CD4-positive, alpha-beta T cell treated with Interleukin-10 for 1 hour (primary cell): ENCODE data around the gene NFIX.

Source experiments
- DNase-seq: peaks from one replicate; pipeline ENCODE4 v3.0.0-alpha.2; 2020

Gene NFIX

DNA sequence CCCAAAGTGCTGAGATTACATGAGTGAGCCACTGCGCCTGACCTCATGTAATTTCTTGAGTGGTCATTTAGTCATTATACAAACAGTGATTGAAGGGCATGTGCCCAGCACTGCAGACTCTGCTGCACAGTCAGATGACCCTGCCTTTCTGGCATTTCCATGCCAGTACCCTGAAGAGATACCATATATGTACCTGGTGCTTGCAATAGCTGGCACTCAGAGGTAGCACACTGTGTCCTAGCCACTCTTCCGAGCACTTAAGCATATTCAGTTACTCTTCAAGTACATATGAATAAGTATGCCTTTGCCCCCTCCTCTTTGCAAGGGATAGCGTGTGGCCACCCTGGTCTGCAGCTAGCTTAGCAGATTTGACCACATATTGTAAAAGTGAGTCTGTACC lies 139.4 kb downstream of the NFIX start:
- DNase-seq = no peak

- no peak for DNase-seq
Measured at GRCh38 chr19:13135068-13136062, 140.1 kb downstream of the NFIX start.

DNA sequence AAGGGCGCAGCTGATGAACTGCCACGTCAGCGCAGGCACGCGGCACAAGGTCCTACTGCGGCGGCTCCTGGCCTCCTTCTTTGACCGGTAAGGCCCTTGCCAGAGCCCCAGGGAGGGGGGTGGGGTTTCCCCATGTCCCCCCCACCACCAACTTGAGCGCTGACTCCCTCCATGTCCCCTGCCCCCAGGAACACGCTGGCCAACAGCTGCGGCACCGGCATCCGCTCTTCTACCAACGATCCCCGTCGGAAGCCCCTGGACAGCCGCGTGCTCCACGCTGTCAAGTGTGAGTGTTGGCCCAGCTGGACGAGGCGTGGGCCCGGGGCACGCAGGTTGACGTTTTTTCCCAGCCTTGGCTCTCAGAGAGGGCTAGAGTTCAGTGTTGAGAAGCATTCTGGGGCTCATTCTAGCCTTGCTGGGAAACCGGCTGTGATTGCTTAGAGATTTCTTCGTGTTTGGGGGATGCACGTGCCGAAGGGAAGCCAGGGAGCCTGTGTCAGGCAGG lies 142.1 kb downstream of the NFIX start:
- DNase-seq = no peak

- DNase-seq = no peak
Measured at GRCh38 chr19:13138171-13138915, 143.1 kb downstream of the NFIX start.

DNA sequence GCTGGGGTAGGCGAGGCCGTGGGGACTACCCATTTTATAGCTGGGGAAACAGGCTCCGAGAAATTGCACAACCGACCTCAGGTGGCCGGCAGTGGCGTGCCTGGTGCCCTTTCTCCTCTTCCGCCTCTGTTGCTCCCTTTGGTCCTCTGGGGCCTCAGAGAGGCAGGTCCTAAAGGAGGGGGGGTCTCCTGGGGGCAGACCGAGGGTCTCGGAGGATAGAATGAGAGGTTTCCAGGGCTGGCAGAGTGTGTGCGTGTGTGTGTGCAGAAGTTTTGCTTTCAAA lies 143.6 kb downstream of the NFIX start:
- DNase-seq = no peak

DNA sequence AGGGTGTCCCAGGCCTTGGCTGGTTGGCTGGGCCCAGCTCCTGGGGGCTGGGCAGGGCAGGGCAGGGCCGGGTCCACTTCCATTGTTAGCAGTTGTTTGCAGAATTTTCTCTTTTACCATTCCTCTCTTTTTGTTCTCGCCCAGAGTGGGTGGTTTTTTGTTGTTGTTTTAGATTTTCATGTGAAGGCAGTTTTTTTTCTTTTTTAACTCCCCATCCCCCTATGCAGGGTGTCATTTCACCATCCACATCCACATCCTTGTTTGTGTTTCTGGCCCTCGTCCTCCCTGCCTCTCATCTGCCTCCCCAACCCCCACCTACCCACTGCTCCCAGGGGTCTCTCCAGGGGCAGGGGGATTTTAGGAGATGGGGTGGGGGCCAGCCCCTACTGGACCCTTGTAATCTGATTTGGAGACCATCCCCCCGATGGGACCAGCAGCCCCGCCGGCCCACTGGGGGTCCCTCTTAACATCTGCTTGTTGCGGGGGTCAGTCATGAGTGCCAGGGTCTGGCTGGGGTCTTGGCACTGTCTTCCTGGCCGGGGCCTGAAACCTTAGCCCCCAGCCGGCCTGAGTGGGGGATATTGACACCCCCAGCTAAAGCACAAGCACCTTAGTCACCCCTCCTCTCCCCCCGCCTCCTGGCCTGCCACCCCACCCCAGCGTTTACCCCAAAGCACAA lies 144.5 kb downstream of the NFIX start:
- DNase-seq = no peak

DNA sequence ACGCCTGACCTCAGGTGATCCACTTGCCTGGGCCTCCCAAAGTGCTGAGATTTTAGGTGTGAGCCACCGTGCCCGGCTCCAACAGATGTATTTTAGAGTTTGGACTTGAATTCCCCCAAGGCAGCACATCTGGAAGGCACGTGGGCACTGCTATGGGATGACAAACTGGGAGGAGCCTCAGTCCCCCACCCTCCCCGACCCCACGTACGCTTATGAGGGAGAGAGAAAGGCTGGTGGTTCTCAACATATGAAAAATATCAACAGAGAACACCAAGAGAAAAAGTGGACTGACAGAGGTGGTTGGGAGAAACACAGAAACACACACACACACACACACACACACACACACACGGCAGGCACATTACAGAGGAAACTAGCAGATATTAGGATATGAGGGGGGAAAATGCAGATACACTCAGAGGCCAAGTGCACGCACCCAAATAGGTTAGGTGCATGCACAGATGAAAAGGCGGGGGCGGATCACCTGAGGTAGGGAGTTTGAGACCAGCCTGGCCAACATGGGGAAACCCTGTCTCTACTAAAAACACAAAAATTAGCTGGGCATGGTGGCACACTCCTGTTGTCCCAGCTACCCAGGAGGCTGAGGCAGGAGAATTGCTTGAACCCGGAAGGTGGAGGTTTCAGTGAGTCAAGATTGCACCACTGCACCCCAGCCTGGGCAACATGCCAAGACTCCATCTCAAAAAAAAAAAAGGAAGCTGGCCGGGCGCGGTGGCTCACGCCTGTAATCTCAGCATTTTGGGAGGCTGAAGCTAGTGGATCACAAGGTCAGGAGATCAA lies 151.7 kb downstream of the NFIX start:
- no peak for DNase-seq
